HUES48 (cell line): Measurements from ENCODE around the gene PHPT1.

Experiments
- H3K27ac ChIP-seq: one replicate; pipeline ENCODE4 v1.7.0; 2013; ENCODE audit warnings: low read depth, low read length, inconsistent platforms
- H3K27me3 ChIP-seq: 2 replicates; pipeline ENCODE4 v1.6.1; 2013; ENCODE audit warnings: mild to moderate bottlenecking, low read length; ENCODE audit not compliant: control insufficient read depth, insufficient read depth
- H3K36me3 ChIP-seq: 2 replicates; pipeline ENCODE4 v1.6.1; 2013; ENCODE audit warnings: low read length; ENCODE audit not compliant: control insufficient read depth, insufficient read depth
- H3K4me1 ChIP-seq: 2 replicates; pipeline ENCODE4 v1.6.1; 2013; ENCODE audit warnings: mild to moderate bottlenecking, low read length; ENCODE audit not compliant: control insufficient read depth, insufficient read depth
- H3K4me3 ChIP-seq: 2 replicates; pipeline ENCODE4 v1.5.1; 2013; ENCODE audit warnings: mild to moderate bottlenecking, low read depth, low read length
- H3K9ac ChIP-seq: 2 replicates; pipeline ENCODE4 v1.6.1; 2013; ENCODE audit warnings: mild to moderate bottlenecking, low read depth, low read length, moderate library complexity
- H3K9me3 ChIP-seq: 2 replicates; pipeline ENCODE4 v1.6.1; 2013; ENCODE audit warnings: low read length; ENCODE audit not compliant: control insufficient read depth, insufficient read depth

Gene PHPT1

DNA sequence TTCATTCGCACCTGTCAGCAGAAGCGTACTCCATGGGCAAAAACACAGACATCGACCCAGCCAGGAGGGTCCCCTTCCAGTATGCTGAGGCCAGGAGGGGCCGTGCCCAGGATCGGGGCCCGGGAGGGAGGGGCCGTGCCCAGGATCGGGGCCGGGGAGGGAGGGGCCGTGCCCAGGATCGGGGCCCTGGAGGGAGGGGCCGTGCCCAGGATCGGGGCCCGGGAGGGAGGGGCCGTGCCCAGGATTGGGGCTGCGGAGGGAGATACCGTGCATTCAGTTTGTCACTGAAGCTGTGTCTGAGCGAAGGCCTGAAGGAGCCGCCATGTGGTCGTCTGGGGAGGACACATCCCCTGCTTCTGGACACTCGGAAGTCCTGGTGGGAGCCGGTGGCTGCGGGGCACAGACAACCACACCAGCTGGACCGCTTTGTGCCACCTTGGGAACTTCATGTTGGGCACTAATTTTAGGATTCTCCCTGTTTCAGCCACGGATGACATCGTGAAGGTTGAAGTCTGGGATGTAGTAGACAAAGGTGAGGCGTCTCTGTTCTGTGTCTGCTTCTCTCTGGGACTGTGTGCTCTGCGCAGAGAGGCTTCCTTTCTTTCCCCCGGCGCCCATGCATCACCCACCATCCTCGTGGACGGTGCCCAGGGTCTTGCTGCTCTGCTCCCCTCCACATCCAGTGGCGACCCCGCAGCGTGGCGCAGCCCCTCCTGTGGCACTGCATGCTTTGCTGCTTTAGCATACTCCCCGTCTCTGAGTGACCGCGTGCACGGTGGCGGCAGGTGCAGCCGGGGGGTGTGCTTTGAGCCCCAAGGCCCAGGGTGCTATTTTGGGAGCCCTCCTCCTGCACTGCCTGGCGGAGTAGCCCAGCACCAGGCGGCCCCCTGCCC is 23.7 kb upstream of the PHPT1 start:
- H3K27me3 ChIP-seq: no peaks in the 10 kb centered on the region
- no peak overlapping the region for H3K27ac ChIP-seq
- no peaks in the 10 kb centered on the region for H3K4me1 ChIP-seq
- H3K9me3 ChIP-seq: no peaks in the 10 kb centered on the region
- no peak overlapping the region for H3K4me3 ChIP-seq
- H3K36me3 ChIP-seq: peaks cover 69% of the 10 kb centered on the region
- H3K9ac ChIP-seq: no peak overlapping the region

DNA sequence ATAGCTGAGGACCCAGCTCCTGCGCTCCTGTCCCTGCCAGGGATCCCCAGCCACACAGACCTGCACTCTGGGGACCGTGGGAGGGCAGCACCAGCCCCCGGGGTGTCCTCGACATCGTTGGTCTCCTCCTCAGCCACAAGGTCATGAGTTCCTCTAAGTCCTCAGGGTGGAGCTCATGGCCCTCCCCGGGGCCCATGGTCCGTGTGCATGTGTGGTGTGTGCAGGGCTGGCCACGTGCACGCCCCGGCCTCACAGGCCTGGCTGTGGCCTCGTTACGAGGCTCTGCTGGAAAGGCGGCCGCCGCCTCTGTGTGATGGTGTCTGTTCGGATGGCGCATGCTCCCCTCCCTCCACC is 23.0 kb upstream of the PHPT1 start:
- Histone ChIP-seq H3K36me3 (peaks cover 75% of the 10 kb centered on the region), H3K4me3 (no peak overlapping the region), H3K27me3 (no peaks in the 10 kb centered on the region), H3K27ac (no peak overlapping the region), H3K9ac (no peak overlapping the region), H3K9me3 (no peaks in the 10 kb centered on the region), H3K4me1 (no peaks in the 10 kb centered on the region)

- Histone ChIP-seq H3K9ac (no peak overlapping the region), H3K9me3 (no peaks in the 10 kb centered on the region), H3K27ac (no peak overlapping the region), H3K4me1 (no peaks in the 10 kb centered on the region), H3K4me3 (no peak overlapping the region), H3K27me3 (no peaks in the 10 kb centered on the region), H3K36me3 (peaks cover 83% of the 10 kb centered on the region)
These were observed 22.3 kb upstream of the PHPT1 start for GRCh38 chr9:136826703-136827582.

DNA sequence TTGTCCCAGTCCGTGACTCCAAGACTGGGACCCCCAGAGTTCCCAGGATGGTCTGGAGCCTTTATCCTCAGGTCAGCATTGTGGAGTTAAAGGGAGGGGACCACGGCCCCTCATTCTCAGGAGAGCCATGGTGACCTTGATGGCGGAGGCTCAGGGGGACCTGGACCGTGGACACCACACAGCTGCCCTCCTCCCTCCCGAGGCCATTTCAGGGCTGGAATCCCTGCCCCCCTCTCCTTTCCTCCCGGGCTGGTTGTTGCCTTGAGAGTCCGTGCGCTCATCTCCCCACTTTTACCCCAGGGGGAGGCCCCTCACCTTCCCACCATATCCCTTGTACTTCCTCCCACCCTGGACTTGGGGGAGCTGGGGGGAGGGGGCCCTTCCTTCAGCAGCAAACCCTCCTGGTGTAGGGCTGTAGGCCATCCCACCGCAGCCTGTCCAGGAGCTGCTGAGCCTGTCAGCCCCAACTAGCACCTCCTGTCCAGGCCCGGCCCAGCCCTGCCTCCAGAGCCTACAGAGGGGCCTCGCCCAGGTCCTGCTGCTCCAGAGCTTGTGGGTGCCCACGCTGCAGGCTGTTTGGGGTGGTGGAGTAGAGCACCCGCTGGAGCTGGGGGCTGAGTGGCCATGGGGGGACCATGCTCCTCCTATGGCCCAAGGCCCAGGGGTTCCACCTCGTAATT is 21.3 kb upstream of the PHPT1 start:
- Histone ChIP-seq H3K27me3 (no peaks in the 10 kb centered on the region), H3K27ac (no peak overlapping the region), H3K9ac (no peak overlapping the region), H3K36me3 (peaks cover 91% of the 10 kb centered on the region), H3K9me3 (no peaks in the 10 kb centered on the region), H3K4me1 (no peaks in the 10 kb centered on the region), H3K4me3 (no peak overlapping the region)

DNA sequence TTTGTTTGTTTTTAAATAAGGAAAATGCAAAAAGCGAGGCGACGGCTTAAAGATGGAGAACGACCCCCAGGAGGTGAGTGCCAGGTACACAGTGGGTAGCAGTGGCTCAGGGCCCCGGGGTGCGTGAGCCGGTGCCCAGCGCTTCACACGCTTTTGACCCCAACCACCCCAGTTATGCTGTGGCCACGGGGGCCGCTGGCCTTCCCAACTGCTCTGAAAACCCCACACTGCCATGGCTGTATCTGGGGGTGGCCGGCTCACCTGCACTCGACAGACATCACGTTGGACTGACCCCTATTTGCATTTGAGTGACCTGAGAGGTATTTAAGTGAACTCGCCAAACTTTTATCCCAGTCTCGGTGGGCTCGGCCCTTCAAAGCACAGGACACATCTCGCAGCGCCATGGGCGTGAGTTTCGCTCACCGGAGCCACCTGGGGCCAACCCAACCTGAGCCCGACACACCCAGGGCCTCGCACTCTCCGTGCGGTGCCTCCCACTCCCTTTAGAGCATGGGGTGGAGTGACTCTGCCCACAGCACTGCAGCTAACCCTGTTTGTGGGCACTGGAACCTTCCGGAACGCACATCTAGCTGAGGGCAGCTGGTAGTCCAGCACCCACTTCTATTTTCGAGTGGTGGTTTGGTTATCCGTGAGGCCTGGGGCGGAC is 20.6 kb upstream of the PHPT1 start:
- H3K36me3 ChIP-seq: peaks cover 87% of the 10 kb centered on the region
- H3K4me1 ChIP-seq: no peaks in the 10 kb centered on the region
- no peak overlapping the region for H3K4me3 ChIP-seq
- no peaks in the 10 kb centered on the region for H3K9me3 ChIP-seq
- no peaks in the 10 kb centered on the region for H3K27me3 ChIP-seq
- no peak overlapping the region for H3K27ac ChIP-seq
- H3K9ac ChIP-seq: no peak overlapping the region

- Histone ChIP-seq H3K27ac (no peak overlapping the region), H3K27me3 (no peaks in the 10 kb centered on the region), H3K9ac (no peak overlapping the region), H3K9me3 (no peaks in the 10 kb centered on the region), H3K4me1 (no peaks in the 10 kb centered on the region), H3K4me3 (no peak overlapping the region), H3K36me3 (peaks cover 82% of the 10 kb centered on the region)
These were observed 19.8 kb upstream of the PHPT1 start for GRCh38 chr9:136829412-136829811.

DNA sequence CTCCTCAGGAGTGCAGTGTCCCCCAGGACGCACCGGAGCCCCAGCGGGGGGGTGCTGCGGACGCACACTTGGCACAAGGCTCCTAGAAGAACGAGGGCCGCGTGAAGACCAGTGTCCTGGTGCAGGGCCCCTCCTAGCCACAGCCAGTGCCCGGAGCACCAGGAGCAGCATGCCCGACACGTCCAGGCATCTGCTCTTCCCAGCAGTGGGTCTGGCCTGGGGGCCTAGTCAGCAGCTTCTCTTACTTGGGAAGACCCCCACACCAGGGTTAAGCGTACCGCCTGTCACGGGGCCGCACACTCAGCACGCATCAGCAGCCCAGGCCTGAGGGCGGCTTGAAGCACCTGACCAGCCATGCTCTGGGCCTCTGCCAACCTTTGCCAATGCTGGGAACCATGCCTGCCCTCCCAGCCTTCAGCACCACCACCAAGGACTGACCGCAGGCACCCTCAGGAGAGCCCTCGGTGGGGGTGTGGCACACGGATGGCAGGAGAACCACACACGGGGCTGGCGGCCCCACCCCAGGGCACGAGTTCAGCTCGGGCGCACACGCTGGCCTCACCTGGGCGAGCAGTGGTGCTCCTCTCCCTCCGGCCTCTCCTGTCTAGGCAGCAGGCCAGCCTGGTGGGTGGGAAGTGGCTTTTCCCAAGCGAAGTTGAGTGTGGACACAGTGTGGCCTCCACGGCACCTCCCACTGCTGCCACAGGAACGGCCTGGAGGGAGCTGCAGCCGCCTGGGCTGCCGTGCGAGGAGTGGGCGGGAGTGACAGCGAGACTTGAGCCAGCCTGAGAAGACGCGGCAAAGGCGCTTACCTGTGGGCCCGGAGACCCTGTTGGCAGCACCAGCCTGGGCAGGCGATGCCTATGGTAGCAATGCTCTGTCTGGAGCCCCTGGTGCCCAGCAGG is 19.0 kb upstream of the PHPT1 start:
- H3K4me3 ChIP-seq: no peak overlapping the region
- H3K9ac ChIP-seq: no peak overlapping the region
- no peaks in the 10 kb centered on the region for H3K9me3 ChIP-seq
- H3K4me1 ChIP-seq: no peaks in the 10 kb centered on the region
- H3K36me3 ChIP-seq: peaks cover 75% of the 10 kb centered on the region
- H3K27me3 ChIP-seq: no peaks in the 10 kb centered on the region
- no peak overlapping the region for H3K27ac ChIP-seq

GRCh38 chr9:136831002-136831719 is 18.0 kb upstream of the PHPT1 start:
- no peak overlapping the region for H3K4me3 ChIP-seq
- no peaks in the 10 kb centered on the region for H3K9me3 ChIP-seq
- H3K36me3 ChIP-seq: peaks cover 69% of the 10 kb centered on the region
- H3K27ac ChIP-seq: no peak overlapping the region
- no peaks in the 10 kb centered on the region for H3K27me3 ChIP-seq
- H3K4me1 ChIP-seq: no peaks in the 10 kb centered on the region
- H3K9ac ChIP-seq: no peak overlapping the region

- H3K36me3 ChIP-seq: peaks cover 64% of the 10 kb centered on the region
- no peak overlapping the region for H3K4me3 ChIP-seq
- no peaks in the 10 kb centered on the region for H3K4me1 ChIP-seq
- no peak overlapping the region for H3K27ac ChIP-seq
- H3K9me3 ChIP-seq: no peaks in the 10 kb centered on the region
- no peak overlapping the region for H3K9ac ChIP-seq
- H3K27me3 ChIP-seq: no peaks in the 10 kb centered on the region
These were observed 17.5 kb upstream of the PHPT1 start for GRCh38 chr9:136831720-136832104.
